ENCODE results near the gene MIGA2.
"Not testable (repeated sequence)": the region's sequence is repeated elsewhere in the genome, so short reads cannot be mapped to it uniquely, and the experiment has no call there.

MIGA2 gene

DNA sequence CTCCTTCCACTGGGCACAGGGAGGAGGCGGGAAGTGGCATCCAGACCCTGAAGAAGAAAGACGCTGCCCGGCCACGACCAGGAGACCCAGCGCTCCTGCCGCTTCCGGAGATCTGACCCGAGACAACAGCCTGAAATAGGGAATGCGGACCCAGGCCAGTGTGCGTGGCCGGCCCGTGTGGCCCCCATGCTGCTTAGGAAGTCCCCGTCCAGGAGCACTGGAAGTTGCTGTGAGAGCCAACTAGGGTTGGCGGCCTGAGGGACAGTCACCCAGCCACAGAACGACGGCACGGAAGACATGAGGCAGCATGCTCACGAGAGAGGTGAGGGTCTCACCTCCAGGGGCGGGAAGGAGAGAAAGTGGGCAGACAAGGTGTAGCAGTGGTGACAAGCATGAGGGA, 25.3 kb upstream of the MIGA2 start:
- DNase-seq: no peak

DNA sequence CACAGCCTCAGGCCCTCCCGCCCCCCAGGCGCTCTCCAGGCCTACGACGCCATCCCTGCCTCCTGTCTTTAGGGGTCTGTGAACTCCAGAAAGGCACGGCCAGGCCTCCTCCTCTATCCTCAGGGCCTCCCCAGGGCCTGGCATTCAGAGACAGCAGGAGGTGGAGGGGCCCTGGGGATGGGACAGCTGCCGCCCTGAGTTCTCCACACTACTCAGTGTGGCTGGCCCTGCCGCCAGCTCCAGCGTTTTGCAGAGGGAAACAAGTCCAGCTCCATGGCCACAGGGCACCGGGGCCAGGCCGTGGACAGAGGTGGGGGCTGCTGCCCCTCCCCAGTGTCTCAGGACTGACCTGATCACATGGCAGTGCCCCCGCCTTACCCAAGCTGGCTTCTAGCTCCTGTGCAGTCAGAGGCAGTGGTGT, 24.7 kb upstream of the MIGA2 start:
- no peak for DNase-seq

DNA sequence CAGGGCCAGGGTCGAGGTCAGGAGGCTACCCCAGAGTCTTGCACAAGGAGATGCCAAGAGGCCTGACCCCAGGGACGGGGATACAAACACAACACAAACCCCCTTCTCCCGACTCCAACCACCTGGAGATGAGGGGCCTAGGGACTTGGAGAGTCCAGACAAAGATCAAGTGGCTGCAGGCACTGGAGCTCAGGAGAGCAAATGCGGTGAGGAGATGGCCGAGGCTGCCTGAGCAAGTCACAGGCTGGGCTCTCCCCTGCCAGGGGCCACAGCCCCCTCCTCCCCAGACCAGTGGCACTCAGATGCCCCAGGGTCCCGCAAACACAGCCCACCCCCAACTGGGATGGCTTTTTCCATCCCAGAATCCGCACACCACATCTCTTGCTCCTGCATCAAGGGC, 24.1 kb upstream of the MIGA2 start:
- no peak for DNase-seq

DNA sequence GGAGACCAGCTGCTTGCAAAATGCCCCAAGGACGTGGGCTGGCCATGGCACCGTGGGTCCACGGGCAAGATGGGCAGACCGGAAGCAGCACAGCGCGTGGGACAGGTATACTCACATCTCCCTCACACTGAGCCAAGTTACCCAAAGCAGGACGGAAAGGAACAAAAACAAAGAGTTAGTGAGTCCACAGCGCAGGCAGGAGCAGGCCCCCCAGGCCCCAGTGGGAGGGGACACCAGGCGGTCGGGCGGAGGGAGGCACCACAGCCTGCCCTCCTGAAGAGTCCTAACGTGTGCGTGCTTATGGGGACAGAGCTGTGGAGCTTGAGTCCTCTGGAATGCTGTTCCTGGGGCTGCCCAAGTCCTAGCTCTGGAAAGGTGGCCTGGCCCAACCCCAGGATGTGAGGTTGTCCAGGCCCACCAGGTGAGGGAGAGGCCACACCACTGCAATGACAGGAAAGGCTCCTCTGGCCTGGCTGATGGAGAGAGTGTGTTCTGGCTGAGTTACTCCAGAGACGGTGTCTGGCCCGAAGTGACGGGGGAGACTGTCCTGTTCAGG, 23.5 kb upstream of the MIGA2 start:
- no peak for DNase-seq

DNA sequence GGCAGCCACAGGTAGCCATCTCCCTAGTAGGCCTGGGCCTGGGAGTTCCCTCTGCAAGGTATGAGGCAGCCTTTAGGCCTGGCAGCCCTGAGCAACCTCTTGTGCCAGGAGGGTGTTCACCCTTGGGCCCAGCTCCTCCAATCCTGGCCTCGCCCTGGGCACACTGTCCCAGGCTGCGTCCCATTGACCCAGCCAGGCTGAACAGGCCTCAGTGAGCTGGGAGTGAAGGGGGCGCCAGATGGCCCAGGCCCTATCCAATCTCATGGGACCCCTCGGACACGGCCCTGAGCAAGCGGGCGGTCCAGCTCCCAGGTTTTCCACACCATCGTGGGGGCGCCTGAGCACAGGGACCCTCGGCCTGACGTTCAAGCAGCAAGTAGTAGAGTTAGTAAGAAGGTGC, 22.8 kb upstream of the MIGA2 start:
- DNase-seq: no peak

DNA sequence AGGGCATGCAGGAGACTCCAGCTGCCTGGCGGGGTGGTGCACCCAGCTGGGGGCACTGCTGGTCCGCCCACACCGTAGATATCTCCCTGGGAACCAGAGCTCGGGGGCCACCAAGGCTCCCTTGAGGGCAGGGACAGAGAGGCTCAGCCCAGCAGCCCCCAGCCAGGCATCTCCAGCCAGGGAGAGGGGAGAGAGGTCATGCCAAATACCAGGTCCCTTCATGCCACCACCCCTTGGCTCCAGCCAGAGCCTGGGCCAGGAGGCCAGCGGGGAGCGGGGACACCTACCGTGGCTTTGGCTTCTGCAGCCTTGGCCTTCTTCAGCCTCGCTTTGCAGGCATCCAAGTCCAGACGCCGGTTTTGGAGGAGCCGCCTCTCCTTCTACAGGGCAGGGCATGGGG, 22.3 kb upstream of the MIGA2 start:
- no peak for DNase-seq

DNA sequence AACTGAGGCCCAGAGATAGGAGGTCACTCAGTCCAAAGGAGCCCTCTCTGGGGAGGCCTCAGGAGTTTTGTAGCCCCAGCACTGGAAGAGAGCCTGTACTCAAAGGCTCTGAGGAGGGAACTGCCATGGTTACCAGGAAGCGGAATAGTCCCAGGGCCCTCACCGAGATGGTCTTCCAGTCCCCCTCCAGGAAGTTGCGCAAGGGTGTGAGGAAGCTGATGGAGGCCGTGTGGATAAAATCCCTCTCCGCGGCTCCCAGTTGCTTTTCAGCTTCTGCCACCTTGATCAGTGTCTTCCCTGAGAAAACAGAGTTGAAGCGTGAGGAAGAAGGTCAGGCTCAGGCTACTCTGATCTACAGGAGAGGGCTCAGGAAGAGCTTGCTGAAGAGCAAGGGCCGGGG, 21.8 kb upstream of the MIGA2 start:
- no peak for DNase-seq

DNA sequence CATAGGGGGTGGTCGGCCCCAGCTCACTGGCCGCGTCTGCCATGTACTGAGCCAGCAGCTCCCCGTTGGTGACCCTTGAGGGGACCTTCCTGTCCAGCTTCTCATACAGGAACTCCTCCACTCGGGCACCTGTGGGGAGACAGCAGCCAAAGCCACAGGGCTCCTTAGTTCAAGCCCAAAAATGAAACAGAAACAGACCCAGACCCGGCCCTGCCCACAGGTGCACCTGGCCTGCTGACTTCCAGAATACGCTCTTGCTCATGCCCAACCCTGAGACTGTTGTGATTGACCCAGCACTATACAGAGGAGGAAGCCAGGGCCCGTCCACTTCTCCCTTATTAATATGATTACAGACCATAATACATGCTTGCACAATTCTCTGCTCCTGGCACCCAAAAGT, 15.3 kb upstream of the MIGA2 start:
- peak in 1 of 2 donors; percentile 15 for DNase-seq

DNA sequence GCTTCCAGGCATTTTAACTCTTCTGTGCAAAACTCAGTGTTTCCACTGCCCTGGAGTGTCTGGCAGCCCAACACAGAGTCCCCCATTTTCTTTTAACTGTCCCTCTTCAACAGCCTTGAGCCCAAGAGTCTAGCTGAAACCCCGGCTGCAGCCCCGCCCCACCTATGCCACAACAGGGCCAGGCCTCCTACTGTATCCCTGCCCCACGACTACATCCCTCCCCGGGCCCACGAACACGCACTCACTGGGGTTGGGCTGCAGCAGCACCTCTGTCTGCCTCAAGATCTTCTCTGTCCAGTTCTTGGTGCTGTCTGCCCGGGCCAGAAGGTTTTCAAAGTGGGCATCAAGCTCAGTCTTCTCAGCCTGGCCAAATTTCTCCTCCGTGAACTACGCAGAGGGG, 14.4 kb upstream of the MIGA2 start:
- DNase-seq: no peak

DNA sequence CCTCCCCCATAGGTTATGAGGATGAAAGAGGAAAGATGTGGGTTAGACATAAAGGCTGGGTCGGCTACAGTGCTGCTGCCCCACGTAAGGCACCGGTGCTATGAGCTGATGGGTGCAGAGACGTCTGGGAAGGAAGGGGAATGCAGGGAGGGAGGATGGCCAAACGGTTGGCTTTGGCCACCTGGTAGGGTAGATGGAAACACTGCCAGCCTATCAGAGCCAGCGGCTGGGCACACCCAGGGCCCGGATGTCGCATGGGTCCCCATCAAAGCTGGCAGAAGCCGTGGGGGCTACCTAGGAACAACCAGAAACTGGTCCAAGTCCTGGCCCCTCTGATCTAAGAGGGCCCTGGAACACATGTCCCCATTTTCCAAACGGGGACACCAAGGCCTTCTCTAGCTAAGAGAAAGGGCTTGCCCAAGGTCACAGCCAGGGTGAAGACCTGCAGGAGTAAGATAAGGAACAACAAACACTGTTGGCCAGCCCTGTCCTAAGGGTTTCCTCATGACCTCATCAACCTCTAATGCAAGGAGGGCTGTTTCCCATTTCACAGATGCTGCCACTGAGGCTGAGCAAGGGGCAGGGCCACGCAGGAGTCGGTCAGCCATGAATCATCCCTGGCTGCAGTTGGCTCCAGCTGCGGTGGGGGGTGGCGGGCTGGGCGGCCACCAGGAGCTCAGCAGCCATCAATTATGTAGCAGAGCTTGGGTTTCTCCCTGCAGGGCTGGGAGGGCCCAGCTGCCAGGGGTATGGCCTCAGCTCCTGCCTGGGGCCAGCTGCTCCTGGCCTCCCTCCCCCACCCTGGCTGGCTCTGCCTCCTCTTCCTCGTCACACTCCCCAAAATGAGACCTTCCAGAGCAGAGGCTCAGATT, 13.2 kb upstream of the MIGA2 start:
- no peak for DNase-seq

DNA sequence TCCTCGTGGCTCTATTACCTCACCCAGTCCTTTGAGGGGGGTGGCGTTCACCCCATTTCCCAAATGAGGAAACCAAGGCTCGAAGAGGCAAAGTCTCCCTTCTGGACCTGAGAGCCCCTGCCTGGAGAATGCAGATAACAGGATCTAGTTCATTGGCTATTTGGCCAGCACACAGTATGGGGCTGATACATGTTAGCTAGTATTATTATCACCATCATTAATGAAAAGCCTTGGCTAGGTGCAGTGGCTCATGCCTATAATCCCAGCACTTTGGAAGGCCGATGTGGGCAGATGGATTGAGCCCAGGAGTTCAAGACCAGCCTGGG, 12.6 kb upstream of the MIGA2 start:
- DNase-seq: no peak

DNA sequence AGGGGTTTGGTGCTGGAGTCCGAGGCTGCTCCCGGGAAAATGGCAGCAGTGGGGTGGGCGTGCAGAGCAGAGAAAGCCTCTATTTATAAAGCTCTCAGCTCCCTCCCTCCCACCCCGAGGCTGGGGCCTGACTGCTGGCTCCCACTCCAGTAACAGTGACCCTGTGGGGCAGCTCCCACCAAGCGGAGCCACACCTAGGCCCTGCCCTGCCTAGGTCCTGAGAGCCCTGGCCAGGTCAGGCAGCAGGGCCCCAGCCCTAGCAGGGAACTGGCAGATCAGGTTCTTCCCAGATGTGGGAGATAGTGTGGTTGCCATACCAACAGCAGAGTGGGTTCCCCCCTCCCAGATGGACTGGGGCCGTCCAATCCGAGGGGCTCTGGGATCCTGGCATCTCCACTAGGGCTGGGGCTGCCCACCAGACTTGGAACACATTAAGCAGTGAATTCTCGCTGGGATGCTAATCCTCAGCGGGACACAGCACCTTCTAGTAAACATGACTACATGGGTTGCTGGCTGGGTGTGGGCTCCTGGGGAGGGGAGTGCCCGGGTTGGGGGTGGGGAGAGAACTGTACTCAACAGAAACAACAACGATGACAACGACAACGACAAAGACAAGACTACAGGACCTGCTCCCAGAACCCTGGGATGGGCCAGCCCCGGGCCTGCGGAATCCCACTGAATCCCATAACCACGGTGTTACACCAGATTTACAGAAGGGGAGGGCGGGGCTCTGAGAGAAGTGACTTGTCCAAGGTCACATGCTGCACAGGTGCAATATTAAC, 9.8 kb upstream of the MIGA2 start:
- DNase-seq: no peak

DNA sequence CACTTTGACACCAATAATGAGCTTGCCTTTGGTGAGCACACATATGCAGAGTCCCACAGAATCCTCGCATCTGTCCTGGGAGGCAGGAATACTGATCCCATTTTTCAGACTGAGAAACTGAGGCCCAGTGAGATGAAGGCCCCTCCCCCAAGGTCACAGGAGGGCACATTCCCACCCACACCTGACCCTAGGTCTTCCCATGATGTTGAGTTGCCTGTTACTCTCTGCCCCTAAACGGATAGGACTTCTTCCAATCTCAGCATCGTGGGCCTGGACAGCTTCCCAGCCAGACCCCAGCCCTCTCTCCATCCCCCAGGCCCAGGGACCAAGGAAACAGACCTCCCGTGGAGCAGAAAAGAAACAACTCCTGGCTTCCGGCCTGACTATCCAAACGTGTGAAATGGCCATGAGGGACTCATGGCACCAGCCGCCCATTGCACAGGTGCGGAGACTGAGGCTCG, 9.2 kb upstream of the MIGA2 start:
- no peak for DNase-seq

DNA sequence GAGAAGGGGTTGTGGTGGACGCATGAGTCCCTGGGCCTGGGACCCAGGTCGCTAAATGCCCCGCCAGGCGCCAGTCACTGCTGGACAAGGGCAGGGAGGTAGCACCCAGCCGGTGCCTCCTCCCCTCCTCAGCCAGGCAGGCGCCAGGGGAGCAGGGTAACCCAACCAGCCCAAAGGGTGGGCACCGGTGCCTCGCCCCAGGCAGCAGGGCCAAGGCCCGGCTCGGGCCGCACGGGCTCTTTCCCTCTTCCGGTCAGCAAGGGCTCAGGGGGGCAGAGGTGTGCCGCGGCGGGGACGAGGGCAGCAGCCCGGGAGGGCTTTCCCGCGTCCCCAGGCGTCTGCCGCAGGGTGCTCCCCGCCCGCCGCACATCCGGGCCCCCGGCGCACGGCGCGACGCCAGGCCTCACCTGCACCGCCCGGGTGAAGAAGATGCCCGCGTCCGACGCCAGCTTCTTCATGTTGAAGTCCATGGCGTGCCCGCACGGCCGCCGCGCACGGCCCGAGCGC, 8.7 kb upstream of the MIGA2 start:
- peak in 1 of 2 donors; percentile 76 for DNase-seq

DNA sequence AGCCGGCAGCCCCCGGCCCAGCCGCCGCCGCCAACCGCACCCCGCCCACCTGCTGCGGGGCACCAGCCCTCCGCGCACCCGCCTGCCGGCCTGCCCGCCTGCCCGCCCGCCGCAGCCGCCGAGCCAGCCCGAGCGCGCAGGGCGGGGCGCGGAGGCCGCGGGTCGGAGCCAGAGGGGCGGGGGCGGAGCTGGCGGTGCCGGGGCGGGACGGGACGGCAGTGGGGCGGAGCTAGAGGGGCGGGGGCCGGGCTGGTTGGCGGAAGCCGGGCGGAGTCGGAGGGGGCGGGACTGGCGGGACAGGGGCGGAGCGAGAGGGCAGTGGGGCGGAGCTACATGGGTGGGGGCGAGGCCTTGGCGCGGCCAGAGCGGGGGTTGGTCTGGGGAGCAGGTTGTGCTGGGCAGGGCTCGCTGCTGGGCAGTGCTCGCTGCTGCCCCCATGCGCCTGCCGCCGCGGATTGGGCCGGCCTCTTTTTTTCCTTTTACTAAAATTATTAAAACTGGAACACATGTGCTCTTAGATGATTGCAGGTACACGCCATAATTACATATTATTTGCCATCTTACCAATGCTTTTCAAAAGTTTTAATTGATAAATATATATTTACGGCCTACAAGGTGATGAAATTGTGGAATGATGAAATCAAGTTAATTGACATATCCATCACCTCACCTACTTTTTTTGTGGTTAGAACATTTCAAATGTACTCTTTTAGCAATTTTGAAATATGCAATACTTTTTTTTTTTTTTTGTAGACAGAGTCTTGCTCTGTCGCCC, 8.0 kb upstream of the MIGA2 start, which contains the start of gene SH3GLB2:
SH3GLB2 (minus strand) TSS at position 140 of the 775 bp plus-strand sequence. CDS start 177 bp downstream, outside the sequence.
- peak; percentile 91 to 93 for DNase-seq

DNA sequence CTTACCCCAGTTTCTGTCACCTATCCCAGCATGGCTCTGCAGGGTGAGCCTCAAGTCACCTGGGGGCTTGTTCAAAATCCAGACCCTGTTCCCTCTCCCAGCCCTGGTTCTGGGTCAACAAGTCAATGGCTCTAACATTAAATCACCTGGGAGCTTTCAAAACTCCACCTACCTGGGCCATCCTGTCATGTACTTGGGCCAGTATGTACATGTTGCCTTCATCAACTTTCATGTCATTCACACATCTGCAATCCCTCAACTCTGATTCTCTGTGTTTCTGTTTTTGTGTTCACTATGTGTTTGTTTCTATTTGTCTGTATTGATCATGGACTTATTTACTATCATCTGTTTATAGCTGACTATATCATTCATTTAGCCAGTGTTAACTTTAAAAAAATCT, 6.2 kb upstream of the MIGA2 start:
- no peak for DNase-seq

DNA sequence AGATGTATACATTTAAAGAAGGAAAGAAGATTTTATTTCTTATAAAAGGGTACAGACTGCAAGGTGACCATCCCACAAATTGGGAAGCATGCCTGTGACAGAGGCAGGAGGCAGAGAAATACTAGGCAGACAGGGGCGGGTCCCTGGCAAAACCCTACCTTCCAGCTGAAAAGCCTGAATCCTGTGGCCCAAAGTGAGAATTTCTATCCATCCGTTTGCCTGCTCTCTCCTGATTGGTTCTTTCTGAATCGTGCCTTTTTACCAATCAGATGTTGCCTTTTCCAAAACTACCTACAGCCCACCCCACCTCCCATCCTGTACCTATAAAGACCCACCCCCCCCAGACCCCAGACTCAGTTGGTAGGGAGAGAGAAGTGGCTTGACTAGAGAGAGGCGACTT, 4.9 kb upstream of the MIGA2 start:
- DNase-seq: no peak

DNA sequence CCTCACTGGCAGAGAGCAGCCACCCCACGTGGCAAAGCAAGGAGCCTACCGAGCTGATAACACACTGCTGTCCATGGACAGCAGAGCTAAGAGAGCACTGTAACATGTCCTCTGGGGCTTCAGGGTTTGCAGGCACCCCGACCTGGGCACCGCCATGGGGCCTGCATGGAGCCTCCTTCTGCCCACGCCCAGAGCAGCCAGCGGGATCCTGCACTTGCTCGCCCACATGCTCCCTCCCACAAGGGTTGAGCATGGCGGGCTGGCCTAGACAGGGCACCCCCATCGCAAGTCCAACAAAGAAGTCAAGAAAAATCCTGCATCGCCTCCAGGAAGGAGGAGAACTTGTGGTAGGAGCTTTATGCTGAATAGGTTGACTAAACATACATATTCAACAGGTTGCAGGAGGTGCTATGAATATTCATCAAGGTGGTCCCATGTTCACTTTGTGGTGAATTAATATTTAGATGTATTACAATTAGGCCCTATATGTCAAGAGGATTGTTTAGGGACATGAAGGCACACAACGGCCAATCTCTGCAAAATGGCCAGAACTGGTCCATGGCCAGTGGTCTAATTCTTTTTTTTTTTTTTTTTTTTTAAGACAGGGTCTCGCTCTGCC, 3.8 kb upstream of the MIGA2 start:
- no peak for DNase-seq

DNA sequence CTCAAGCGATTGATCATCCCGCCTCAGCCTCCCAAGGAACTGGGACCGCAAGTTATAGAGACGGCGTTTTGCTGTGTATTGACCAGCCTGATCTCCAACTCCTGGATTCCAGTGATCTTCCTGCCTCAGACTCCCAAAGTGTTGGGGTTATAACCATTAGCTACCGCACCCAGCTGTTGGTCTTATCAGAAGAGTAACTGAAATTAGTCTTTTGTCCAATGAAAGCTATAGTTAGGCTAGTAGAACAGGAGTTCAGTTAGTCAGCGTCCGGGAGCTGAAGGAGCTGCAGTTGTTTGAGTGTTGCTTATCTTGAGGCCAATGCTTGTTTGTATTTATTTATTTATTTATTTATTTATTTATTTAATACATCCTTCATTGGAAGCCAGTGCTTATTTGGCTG, 3.2 kb upstream of the MIGA2 start:
- no peak for DNase-seq

DNA sequence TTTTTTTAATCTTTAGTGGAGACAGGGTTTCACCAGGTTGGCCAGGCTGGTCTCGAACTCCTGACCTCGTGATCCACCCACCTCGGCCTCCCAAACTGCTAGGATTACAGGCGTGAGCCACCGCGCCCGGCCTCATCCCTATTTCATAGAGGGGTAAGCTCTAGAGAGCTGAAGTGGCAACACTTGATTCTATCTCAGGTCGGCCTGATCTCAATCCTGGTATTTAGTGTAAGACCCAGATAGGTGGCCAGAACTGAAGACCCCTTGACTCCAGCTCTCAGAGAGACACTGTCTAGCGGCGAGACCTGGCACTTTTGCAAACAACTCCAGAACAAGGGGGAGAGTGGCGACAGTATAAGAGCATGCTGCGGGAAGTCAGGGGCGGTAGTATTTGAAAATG, 588 bp upstream of the MIGA2 start:
- not testable (repeated sequence) for DNase-seq

DNA sequence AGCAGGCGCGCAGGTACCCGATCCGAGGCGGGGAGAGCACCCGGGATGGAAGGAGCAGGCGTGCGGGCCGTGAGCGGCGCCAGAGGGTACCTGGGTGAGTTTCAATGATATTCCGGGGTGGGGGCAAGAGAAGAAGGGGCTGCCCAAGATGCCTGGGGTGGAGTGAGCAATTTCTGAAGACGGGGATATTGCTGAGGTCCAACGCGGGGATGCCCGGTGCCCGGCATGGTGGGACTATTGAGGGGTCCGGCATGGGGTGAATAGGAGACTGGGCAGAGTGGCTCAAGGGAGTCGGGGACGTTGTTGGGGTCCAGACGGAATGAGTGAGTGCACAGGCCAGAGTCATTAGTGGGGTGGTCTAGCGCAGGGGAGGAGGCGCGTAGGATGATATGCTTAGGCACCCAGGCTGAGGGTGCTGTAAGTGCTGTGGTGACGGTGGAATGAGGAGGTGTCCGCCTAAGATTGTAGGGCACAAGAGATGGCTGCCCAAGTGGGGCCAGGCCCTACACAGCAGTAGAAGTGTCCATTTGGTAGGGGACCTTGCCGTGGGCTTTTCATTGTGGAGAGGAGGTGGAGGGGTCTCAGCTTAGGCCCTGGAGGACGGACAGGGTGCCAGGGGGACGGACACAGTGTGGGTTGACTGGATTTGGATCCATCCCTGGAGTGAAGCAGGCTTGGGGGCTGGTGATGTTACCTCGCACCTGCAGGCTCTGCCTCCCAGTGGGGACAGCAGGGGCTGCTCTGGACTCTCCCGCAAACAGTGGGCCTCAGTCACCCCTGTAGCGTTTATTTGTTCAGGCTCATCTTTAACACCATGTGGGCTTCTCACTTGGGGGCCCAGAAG, 719 bp downstream of the MIGA2 start:
- DNase-seq: no peak

DNA sequence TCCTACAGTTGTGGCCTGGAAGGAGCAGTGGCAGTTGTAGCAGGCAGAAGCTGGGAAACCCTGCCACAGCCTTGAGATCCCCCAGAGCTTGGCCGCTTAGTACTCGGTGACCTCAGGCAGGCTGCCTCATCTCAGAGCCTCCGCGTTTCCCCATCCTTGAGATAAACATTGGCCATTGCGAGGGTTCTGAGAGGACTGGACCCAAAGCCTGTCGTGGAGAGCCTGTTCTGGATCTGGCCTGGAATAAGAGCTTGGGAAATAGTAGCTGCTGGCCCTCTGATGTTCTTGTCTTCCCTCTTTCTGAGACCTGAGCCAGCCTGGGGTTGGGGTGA, 1.3 kb downstream of the MIGA2 start:
- DNase-seq: no peak
